Left ventricle myocardium inferior (tissue), 1 donor: Measurements from ENCODE around the gene DOCK3. TPM values are rescaled to one million over a fixed set of nuclear protein-coding genes. Genes with fewer than 3 reads are reported as not detected.

Experiments used
- DNase-seq: peaks from one replicate; pipeline ENCODE4 v3.0.0-alpha.2; 2020
- H3K27ac ChIP-seq: fragments of 200-600 bp; replicated peaks from 2 replicates; pipeline ENCODE4 v1.8.0; 2021
- H3K27me3 ChIP-seq: fragments of 200-600 bp; 2 replicates; pipeline ENCODE4 v1.8.0; 2021; ENCODE audit warnings: low read depth
- H3K36me3 ChIP-seq: fragments of 200-600 bp; 2 replicates; pipeline ENCODE4 v1.8.0; 2021
- H3K4me1 ChIP-seq: fragments of 200-600 bp; 2 replicates; pipeline ENCODE4 v1.8.0; 2021
- H3K4me3 ChIP-seq: fragments of 200-600 bp; 2 replicates; pipeline ENCODE4 v1.8.0; 2021; ENCODE audit warnings: mild to moderate bottlenecking, moderate library complexity
- H3K9me3 ChIP-seq: fragments of 200-600 bp; replicated peaks from 2 replicates; pipeline ENCODE4 v1.8.0; 2021
- intact Hi-C: fragments of 100-400 bp; cut with micrococcal nuclease; formaldehyde crosslinking; loops from one replicate; pipeline ENCODE4 v1.11.0; 2022
- microRNA-seq: library from miRNA; unstranded; fragments of <30 nt; microRNA quantifications from one replicate; pipeline ENCODE4 v1.2.0, GENCODE V29; 2020
- total RNA-seq: library from RNA; stranded (reverse); fragmentation: NEBNext Ultra II Directional; extraction: Animal tissue kit (Norgen Biotek cat#: 25700); gene quantifications from one replicate; pipeline ENCODE4 v1.2.1, GENCODE V29; 2021
- TF ChIP-seq, protein P1 (sequence below): fragments of 200-600 bp; IDR thresholded peaks from 2 replicates; pipeline ENCODE4 v1.8.0; 2021; ENCODE audit warnings: antibody characterized with exemption, mild to moderate bottlenecking, borderline replicate concordance
- donor health status: DM: no; HTN: yes; CAD: no; lungs with severe emphysema.

The DOCK3 gene
- total RNA-seq, 1 donor from 2014 or later, result 3.9 TPM

DNA sequence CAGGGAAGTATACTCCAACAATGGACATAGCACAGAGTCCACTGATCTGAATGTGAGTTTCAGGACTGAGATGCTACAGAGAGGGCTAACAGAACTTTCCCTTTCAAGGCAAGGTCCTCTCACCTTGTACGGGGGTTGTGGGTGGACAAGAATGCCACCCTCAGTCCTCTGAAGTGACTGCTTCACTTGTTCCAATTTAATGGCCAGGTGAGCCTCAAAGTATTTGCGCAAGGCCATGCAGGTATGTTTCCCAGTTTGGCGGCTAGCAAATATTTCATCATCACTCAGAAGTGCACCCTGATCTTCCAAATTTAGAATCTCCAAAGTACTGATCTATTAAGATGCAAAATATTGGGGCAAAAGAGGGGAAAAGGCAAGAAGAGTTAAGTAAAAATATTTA, 754.4 kb downstream of the DOCK3 start:
- no peak overlapping the region for H3K4me3 ChIP-seq
- DNase-seq, result no peak
- intact Hi-C loops, result no loop called here
- no peaks in the 10 kb centered on the region for H3K9me3 ChIP-seq
- no peak overlapping the region for H3K27ac ChIP-seq
- no peaks in the 10 kb centered on the region for H3K27me3 ChIP-seq
- no peaks in the 10 kb centered on the region for H3K4me1 ChIP-seq
- peaks cover 79% of the 10 kb centered on the region for H3K36me3 ChIP-seq
- TF ChIP-seq, protein P1, sequence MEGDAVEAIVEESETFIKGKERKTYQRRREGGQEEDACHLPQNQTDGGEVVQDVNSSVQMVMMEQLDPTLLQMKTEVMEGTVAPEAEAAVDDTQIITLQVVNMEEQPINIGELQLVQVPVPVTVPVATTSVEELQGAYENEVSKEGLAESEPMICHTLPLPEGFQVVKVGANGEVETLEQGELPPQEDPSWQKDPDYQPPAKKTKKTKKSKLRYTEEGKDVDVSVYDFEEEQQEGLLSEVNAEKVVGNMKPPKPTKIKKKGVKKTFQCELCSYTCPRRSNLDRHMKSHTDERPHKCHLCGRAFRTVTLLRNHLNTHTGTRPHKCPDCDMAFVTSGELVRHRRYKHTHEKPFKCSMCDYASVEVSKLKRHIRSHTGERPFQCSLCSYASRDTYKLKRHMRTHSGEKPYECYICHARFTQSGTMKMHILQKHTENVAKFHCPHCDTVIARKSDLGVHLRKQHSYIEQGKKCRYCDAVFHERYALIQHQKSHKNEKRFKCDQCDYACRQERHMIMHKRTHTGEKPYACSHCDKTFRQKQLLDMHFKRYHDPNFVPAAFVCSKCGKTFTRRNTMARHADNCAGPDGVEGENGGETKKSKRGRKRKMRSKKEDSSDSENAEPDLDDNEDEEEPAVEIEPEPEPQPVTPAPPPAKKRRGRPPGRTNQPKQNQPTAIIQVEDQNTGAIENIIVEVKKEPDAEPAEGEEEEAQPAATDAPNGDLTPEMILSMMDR, result no peak

Small RNA genes within 50 kb of the gene (microRNA-seq; reads per million reads assigned to microRNA genes)
- 4.1 reads per million, percentile 8 among the genes with 10 or more reads in this experiment for gene MIR4787

Other genes with a start within 250 kb of the DOCK3 start
- 2.3 TPM for gene CACNA2D2, start 171.3 kb upstream of the DOCK3 start, total RNA-seq
- gene C3orf18, start 107.2 kb upstream of the DOCK3 start, total RNA-seq, result 57.2 TPM
- 16.1 TPM for gene HEMK1, start 105.4 kb upstream of the DOCK3 start, total RNA-seq
- gene CISH, start 63.2 kb upstream of the DOCK3 start, total RNA-seq, result 16.6 TPM
- 359 TPM for gene MAPKAPK3, start 57.8 kb upstream of the DOCK3 start, total RNA-seq